Mammary epithelial cell (primary cell): ENCODE results near the gene CYP4A11.

Source experiments
- CTCF ChIP-seq, 2 donors: IDR thresholded peaks in 1 of 2; conservative IDR thresholded peaks in 1 of 2; 2 replicates each; pipeline ENCODE4 v1.5.1; 2011 to 2012; ENCODE audit warnings: inconsistent platforms in 2 of 2, low read length in 2 of 2, mild to moderate bottlenecking in 2 of 2, control low read depth in 1 of 2, low read depth in 1 of 2; ENCODE audit not compliant: insufficient read depth in 1 of 2; ENCODE audit errors: extremely low read depth in 1 of 2
- EZH2 ChIP-seq: IDR thresholded peaks from 2 replicates; pipeline ENCODE4 v1.6.1; 2012; ENCODE audit warnings: low read length, inconsistent platforms, borderline replicate concordance

GRCh38 chr1:46927249-46927835 is 13.9 kb downstream of the CYP4A11 start:
- TF ChIP-seq EZH2 (no peak), CTCF (conservative IDR thresholded peaks at IDR 0.05 in 1 of 2, IDR thresholded peaks at IDR 0.05 in 1 of 2; ENCODE audit: extremely low read depth in 1 of 2, insufficient read depth in 1 of 2, low read depth in 1 of 2, low read length in 2 of 2) (no peak)
